HG02798 (cell line): ENCODE measurements around the gene CISD3.

Experiments
- ATAC-seq: cut with Tn5 transposase; IDR thresholded peaks from one replicate; pipeline ENCODE4 v1.9.1; 2021; ENCODE audit warnings: mild to moderate bottlenecking; ENCODE audit not compliant: unreplicated experiment, poor library complexity

The CISD3 gene

GRCh38 chr17:38729886-38730525, at the start of gene CISD3:
CISD3 (plus strand) TSS chr17:38730341; CDS start chr17:38730359, 18 bp downstream.
- ATAC-seq: peak; percentile 90

GRCh38 chr17:38681096-38681495, 49.0 kb upstream of the CISD3 start:
- no peak for ATAC-seq

- ATAC-seq: no peak
Observed at GRCh38 chr17:38685491-38685890, 44.6 kb upstream of the CISD3 start.

GRCh38 chr17:38687286-38687685, 42.9 kb upstream of the CISD3 start:
- ATAC-seq: no peak

- no peak for ATAC-seq
Observed at GRCh38 chr17:38690386-38690785, 39.8 kb upstream of the CISD3 start.

GRCh38 chr17:38691154-38691553, 39.0 kb upstream of the CISD3 start:
- no peak for ATAC-seq

- no peak for ATAC-seq
Observed at GRCh38 chr17:38693700-38694329, 36.3 kb upstream of the CISD3 start.

- no peak for ATAC-seq
Observed at GRCh38 chr17:38697061-38697820, 32.9 kb upstream of the CISD3 start.

GRCh38 chr17:38698760-38699159, 31.4 kb upstream of the CISD3 start:
- ATAC-seq: no peak

GRCh38 chr17:38701504-38702165, 28.5 kb upstream of the CISD3 start:
- peak; percentile 27 for ATAC-seq

GRCh38 chr17:38702166-38702915, 27.8 kb upstream of the CISD3 start:
- peak; percentile 49 for ATAC-seq

- ATAC-seq: no peak
Observed at GRCh38 chr17:38702916-38703741, 27.0 kb upstream of the CISD3 start.

GRCh38 chr17:38703742-38704605, 26.2 kb upstream of the CISD3 start:
- ATAC-seq: peak; percentile 24

- peak; percentile 25 for ATAC-seq
Observed at GRCh38 chr17:38704606-38705522, 25.3 kb upstream of the CISD3 start, which contains the start of gene MLLT6. MLLT6 (plus strand) TSS chr17:38705273; CDS start chr17:38705633, 360 bp downstream.

GRCh38 chr17:38705523-38705802, 24.7 kb upstream of the CISD3 start:
- ATAC-seq: no peak

GRCh38 chr17:38705803-38706504, 24.2 kb upstream of the CISD3 start:
- no peak for ATAC-seq
